HG02798 (cell line): ENCODE data around the gene ACTL9.

Experiments used
- ATAC-seq: cut with Tn5 transposase; IDR thresholded peaks from one replicate; pipeline ENCODE4 v1.9.1; 2021; ENCODE audit warnings: mild to moderate bottlenecking; ENCODE audit not compliant: unreplicated experiment, poor library complexity

ACTL9 gene

DNA sequence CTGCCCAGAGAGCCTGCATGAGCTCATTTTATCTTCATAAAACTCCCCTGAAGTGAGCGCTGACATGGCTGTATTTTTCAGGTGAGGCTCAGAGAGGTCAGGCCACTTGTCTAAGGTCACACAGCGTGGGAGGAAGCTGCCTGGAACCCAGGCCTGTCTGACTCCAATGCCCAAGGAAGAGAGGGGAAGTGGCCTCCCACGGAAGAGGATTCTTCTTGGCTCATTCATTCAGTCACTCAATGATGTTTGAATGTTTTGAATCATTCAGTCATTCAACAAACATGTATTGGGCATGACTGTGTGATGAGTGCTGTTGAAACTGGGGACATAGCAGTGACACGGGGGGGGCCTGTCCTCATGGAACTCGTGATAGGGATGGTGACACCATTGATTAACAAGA lies 12.0 kb downstream of the ACTL9 start:
- no peak for ATAC-seq

DNA sequence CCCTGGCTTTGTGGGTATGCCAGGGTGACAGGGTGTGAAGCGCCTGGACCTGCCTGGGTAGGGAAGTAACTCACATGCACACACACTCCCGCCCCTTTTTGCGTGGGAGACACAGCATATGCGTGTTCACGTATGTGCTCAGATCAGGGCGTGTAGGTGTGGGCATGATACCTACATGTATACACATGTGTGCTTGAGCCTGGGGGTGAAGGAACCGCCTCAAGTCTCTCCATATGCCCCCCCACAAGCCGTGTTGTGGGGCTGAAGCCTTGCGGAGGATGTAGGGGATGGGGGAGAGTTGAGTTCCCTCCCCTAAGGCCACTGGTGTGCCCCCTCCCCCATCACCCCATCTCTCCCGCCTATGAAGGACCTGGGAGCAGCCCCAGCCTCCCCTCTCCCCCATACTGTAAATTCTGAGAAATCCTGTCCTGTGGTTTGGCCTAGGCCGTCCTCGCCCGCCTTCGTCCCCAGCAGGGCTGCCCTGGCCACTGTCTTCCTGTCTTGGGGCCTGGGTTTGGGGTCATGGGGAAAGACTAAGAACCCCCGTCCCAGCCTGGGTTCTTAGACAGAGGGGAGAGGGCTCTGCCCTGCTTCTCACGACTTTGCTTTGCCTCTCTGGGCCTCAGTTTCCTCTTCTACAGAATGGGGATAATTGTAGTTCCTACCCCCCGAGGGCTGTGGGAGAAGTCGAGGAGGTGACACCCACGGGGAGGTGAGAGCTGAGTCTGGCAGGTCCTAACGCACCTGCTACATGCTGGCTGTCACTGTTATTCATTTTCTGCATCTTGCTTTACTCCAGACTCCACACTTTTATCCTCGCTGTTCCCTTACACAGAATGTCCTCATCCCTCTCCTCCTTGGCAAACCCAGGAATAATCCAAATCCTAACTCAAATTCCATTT lies 14.3 kb downstream of the ACTL9 start:
- no peak for ATAC-seq

DNA sequence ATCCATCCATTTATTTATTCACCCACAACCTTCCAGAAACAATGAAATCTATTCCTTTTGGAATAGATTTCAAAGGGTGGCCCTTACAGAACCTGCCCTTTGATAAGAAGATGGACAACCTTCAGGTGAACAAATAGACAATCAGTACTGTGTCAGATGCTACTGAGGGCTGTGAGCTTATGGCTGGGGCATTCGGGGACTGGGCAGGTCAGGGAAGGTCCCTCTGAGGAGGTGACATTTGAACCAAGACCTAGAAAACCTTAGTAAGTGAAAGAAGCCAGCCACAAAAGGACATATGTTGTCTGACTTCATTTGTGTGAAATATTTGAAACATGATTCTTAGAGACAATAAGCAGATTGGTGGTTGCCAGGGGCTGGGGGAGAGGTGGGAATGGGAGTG lies 15.7 kb downstream of the ACTL9 start:
- ATAC-seq = no peak

DNA sequence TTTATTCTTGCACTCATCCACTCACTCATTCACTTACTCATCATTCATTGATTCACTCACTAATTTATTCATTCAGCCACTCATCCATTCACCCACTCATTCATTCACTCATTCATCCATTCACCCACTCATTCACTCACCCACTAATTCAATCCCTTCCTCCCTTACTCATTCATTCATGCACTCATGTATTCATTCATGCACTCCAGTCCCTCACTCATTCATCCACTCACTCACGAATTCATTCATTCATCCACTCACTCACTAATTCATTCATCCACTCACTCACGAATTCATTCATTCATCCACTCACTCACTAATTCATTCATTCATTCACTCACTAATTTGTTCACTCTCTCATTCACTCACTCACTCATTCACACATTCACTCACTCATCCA lies 16.1 kb downstream of the ACTL9 start:
- no peak for ATAC-seq

DNA sequence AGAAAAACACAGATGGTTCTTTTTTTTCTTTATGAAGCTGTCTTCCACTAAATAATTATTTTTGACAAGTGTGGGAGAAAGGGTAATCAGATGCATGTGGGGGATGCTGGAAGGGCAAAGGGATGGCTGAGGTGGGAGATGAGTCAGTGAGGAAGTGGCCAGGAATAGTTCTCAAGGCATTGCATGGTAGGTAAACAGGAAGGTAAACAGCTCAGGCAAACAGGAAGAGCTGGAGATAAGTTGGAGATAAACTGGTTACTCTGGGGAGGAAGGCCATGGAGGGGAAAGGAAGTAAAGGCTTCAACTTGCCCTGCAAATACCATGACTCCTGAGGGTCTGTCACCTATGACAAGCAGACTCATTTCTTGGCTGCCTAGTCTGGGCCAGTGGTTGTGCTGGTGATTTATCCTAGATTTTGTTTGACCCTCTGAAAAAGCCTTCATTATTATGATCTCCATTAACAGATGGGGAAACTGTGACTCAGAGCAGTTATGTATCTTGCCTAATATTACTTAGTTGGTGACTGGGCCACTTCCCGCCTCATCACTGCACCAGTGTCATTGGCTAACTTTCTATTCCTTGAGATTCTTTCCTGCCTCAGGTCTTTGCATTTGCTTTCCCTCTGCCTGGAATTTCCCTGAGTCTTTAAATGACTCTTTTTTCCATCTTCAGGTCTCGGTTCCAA lies 17.1 kb downstream of the ACTL9 start:
- no peak for ATAC-seq

GRCh38 chr19:8680676-8681344 lies 17.8 kb downstream of the ACTL9 start:
- ATAC-seq = no peak

DNA sequence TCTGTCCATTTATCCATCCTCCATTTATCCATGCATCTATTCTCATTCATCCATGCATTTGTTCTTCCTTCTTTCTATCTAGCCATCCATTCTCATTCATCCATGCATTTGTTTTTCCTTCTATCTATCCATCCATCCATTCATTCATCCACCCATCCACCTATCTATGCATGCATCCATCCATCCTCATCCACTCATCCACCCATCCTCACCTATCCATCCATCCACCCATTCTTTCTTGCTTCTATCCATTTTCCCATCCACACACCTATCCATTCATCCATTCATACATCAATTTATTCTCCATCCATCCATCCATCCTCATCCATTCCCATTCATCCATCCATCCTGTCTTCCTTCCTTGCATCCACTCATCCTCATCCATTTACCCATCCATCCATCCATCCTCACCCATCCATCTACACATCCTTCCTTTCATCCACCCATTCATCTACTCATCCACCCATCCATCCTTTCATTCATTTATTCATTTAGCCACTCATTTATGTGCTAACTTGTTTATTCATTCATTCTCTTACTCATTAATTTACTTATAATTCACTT lies 20.3 kb downstream of the ACTL9 start:
- no peak for ATAC-seq

GRCh38 chr19:8675066-8675465 lies 23.5 kb downstream of the ACTL9 start:
- ATAC-seq = no peak

DNA sequence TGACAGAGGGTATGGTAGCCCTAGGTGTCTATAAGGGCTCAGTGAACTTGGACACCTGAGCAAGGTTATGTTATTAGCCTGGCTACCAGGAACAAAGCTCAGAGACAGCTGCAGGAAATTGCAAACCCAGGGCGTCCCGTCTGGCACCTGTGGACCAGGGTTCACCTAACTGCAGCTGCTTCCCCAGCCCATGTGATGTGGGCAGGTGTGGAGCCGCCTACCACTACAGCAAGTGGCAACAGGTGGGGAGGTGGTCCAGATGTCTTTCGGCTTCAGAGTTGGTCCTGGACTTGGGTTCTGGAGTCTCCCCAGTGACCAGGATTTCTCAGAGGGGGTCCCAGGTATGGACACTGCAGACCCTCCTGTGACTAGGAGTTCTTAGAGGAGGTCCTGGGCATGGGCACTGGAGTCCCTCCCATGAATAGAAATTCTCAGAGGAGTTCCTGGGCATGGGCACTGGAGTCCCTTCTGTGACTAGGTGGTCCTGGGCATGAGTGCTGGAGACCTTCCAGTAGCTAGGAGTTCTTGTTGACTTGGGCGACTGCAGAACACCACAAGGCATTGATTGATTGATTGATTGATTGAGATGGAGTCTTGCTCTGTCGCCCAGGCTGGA lies 25.2 kb downstream of the ACTL9 start:
- no peak for ATAC-seq

GRCh38 chr19:8666814-8667405 lies 31.7 kb downstream of the ACTL9 start:
- ATAC-seq = no peak

DNA sequence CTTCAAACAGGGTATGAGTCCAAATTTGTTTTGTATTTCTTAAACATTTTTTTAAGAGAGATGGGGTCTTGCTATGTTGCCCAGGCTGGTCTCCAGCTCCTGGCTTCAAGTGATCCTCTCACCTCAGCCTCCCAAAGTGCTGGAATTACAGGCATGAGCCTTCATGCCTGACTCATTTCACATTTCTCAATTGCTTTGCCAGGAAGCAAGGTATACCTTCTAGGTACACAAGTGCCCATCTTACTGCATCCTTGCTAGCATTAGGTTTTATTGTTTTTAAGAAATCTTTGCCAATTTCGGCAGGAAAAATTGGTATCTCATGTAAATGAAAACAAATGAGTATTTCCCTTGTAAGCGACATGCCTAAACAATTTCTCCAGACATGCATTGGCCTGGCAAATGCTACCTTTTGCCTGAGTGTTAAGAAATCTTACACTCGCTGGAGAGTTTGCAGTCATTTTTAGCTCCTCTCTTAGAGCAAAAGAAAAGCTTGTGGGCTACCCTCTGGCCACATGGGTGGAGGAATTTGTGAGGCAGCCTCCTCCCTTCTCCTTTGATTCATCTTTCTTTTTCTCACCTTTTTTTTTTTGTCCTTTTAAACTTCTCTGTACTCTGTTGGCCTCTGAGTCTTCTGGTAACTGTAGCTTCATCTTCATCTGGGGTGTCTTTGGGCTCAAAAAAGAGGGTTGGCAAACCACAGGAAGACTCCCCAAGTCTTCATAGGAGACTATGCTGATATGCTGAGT lies 33.0 kb downstream of the ACTL9 start:
- no peak for ATAC-seq

GRCh38 chr19:8664671-8665057 lies 33.9 kb downstream of the ACTL9 start:
- no peak for ATAC-seq

- no peak for ATAC-seq
These were observed 34.5 kb downstream of the ACTL9 start for GRCh38 chr19:8663920-8664670.

DNA sequence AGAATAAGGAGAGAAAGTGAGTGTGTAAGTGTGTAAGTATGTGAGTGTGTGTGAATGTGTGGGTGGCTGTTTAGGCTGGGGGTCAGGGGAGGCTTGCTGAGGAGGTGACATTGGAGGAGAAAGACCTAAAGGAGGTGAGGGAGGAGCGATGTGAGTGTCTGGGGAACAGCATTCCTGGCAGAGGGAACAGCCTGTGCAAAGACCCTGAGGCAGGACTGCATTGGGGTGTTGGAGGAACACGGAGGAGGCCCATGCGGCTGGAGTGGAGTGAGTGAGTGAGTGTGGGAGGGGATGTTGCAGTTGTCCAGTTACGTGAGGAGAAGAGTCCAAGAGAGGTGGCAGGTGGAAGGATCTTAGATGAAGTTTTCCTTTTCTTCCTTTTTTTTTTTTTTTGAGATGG lies 36.3 kb downstream of the ACTL9 start:
- no peak for ATAC-seq

GRCh38 chr19:8659905-8660304 lies 38.7 kb downstream of the ACTL9 start:
- no peak for ATAC-seq

- ATAC-seq = no peak
These were observed 40.7 kb downstream of the ACTL9 start for GRCh38 chr19:8657869-8658268.

GRCh38 chr19:8655340-8655709 lies 43.3 kb downstream of the ACTL9 start:
- ATAC-seq = no peak

- no peak for ATAC-seq
These were observed 43.8 kb downstream of the ACTL9 start for GRCh38 chr19:8654591-8655339.
